VCaP (cell line): ENCODE data around the gene PDLIM5.

ENCODE experiments used
- H3K27ac ChIP-seq: fragments of 450-650 bp; 2 replicates; pipeline ENCODE4 v1.5.1; 2017
- TF ChIP-seq, protein P1 (sequence below): fragments of 450-650 bp; conservative IDR thresholded peaks from 2 replicates; pipeline ENCODE4 v1.5.1; 2017; ENCODE audit warnings: mild to moderate bottlenecking, moderate library complexity

PDLIM5 gene

GRCh38 chr4:94574616-94575015, 122.9 kb downstream of the PDLIM5 start:
- TF ChIP-seq, protein P1, sequence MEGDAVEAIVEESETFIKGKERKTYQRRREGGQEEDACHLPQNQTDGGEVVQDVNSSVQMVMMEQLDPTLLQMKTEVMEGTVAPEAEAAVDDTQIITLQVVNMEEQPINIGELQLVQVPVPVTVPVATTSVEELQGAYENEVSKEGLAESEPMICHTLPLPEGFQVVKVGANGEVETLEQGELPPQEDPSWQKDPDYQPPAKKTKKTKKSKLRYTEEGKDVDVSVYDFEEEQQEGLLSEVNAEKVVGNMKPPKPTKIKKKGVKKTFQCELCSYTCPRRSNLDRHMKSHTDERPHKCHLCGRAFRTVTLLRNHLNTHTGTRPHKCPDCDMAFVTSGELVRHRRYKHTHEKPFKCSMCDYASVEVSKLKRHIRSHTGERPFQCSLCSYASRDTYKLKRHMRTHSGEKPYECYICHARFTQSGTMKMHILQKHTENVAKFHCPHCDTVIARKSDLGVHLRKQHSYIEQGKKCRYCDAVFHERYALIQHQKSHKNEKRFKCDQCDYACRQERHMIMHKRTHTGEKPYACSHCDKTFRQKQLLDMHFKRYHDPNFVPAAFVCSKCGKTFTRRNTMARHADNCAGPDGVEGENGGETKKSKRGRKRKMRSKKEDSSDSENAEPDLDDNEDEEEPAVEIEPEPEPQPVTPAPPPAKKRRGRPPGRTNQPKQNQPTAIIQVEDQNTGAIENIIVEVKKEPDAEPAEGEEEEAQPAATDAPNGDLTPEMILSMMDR, result no peak
- no peak overlapping the region for H3K27ac ChIP-seq

DNA sequence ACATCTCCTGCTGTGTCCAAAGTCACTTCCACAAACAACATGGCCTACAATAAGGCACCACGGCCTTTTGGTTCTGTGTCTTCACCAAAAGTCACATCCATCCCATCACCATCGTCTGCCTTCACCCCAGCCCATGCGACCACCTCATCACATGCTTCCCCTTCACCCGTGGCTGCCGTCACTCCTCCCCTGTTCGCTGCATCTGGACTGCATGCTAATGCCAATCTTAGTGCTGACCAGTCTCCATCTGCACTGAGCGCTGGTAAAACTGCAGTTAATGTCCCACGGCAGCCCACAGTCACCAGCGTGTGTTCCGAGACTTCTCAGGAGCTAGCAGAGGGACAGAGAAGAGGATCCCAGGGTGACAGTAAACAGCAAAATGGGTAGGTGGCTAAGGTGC, 123.9 kb downstream of the PDLIM5 start:
- no peak overlapping the region for H3K27ac ChIP-seq
- TF ChIP-seq, protein P1, result no peak

DNA sequence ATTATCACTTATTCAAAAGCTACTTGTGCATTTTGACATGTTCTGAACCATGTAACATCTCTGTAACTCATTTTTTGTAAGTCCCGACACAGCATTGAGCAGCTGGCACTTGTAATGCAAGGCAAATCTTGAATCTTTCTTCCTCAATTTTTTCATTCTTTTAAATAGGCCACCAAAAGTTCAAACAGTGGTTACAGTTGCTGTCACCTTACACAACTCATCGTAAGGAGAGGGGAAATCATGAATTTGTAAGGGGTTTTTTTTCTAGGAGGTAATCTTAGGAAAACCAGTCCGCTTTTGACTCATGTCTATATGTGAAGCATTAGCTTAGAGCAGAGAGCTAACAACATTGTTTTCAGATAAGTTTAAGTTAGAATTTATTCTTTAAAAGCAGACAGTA, 124.5 kb downstream of the PDLIM5 start:
- no peak overlapping the region; the same call in 1 of the 2 replicates for H3K27ac ChIP-seq
- TF ChIP-seq, protein P1, result no peak

DNA sequence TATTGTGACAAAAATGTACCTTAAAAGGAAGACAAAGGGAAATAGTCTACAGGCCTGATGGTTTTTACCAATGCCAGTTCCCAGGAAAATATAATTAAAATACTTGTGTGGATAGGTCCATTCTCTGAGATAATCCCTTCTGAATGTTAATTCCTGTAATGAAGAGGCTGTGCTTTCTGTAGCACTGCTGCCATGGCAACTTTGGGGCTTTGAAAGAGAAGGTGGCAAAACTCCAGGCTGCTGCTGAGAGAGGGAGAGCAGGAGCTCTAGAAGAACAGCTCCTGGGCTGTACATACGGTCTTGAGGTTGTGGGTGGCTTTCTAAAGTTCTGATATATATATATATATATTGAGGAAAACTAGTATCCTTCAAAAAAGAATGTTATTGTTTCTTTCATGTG, 125.4 kb downstream of the PDLIM5 start:
- peak overlapping the region; percentile 35 for H3K27ac ChIP-seq
- TF ChIP-seq, protein P1, result no peak

DNA sequence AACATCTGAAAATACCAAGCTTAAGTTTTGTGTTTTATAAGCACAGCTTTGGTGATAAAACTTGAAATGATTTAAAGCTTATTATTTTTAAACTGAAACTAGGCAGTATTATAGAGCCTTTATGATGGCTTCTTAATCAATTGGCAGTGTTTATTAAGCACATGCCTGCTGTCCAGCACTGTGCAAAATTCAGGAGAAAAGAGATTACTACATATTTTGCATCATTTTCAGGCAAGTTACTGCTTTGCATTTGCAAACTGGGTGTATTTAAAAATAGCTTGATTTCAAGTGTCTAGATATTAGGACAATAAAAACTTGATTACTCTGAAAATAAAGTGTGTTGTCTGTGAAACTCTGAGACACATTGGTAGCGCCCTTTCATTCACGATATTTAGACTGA, 126.5 kb downstream of the PDLIM5 start:
- TF ChIP-seq, protein P1, result no peak
- H3K27ac ChIP-seq, result no peak overlapping the region

DNA sequence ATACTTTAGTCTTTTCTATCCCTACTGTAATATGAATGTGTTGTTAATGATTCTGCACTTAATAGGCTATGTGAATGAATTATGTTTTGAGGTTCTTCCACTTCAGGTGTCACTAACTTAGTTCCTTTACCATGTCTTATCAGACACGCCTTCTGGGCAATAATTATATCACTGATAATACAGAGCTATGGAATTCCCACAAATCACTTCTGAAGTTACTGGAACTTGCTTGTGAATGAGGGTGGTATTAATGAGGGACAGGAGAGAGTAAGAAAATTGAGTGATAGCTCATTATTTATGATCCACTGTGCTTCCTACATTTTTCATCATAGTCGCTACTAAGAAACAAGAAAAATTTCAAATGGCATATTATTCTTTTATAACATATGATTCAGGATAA, 130.0 kb downstream of the PDLIM5 start:
- TF ChIP-seq, protein P1, result no peak
- H3K27ac ChIP-seq, result no peak overlapping the region

DNA sequence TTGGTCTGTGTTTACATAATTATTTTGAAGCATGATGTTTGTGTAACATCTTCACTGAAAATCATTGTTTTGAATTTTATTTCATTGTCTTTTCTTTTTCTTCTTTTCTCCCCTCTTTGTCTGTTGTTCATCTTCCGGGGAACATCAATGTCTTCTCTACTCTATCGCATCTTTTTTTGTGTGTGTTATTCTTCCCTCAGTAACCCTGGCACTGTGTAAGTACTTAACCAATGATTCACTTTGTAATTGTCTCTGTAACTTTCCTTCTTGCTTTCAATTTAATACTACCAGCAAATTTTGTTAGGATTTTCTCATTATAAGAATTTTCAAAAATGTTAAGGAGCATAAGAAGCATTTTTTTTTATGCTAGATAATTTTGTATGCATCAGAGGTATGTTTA, 130.8 kb downstream of the PDLIM5 start:
- TF ChIP-seq, protein P1, result no peak
- no peak overlapping the region for H3K27ac ChIP-seq
